GM21619 (cell line): ENCODE results near the gene HMGA1.

ENCODE experiments used
- ATAC-seq: cut with Tn5 transposase; IDR thresholded peaks from one replicate; pipeline ENCODE4 v1.9.1; 2021; ENCODE audit not compliant: unreplicated experiment

Gene HMGA1

GRCh38 chr6:34236443-34237315, at the start of gene HMGA1:
HMGA1 (plus strand) TSS chr6:34236873; CDS start chr6:34240781, 3,908 bp downstream.
- ATAC-seq, result peak; percentile 58

DNA sequence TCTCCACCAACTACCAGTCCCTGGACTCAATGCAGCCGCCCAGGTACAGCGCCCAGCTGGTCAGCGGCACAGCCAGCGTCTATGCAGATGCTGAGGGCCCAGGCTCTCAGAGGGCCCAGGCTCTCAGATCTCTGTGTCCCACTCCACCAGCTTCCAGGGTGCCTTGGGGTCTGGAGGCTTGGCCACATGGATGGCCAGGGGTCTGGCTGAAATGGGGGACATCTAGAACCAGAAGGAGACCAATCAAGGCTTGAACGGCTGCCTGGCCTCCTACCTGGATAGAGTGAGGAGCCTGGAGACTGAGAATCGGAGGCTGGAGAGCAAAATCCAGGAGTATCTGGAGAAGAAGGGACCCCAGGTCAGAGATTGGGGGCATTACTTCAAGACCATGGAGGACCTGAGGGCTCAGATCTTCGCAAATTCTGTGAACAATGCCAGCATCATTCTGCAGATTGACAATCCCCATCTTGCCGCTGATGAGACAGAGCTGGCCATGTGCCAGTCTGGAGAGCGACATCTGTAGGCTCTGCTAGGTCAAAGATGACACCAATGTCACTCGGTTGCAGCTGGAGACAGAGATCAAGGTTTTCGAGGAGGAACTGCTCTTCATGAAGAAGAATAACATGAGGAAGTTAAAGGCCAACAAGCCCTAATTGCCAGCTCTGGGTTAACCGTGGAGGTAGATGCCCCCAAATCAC, 46.7 kb upstream of the HMGA1 start:
- no peak for ATAC-seq

GRCh38 chr6:34190504-34191122, 46.1 kb upstream of the HMGA1 start:
- no peak for ATAC-seq

DNA sequence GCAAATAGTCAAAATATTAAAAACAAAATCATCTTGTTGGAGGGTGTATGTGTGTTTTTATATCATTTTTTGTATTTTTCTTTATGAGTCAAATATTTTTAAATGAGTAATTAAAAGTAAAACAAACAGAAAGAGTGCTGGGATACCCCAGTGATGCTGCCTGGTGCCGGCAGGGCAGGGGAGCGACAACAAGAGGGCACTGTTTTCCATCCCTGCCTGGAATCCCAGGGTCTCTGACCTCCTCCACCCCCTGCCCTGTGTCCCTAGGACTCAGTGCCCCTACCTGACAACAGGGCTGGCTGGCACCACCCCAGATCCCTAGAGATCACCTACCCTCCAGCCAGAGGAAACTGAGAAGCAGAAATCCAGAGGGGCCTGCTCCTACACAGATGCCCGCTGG, 41.9 kb upstream of the HMGA1 start:
- no peak for ATAC-seq

GRCh38 chr6:34195726-34196115, 41.0 kb upstream of the HMGA1 start:
- ATAC-seq, result no peak

DNA sequence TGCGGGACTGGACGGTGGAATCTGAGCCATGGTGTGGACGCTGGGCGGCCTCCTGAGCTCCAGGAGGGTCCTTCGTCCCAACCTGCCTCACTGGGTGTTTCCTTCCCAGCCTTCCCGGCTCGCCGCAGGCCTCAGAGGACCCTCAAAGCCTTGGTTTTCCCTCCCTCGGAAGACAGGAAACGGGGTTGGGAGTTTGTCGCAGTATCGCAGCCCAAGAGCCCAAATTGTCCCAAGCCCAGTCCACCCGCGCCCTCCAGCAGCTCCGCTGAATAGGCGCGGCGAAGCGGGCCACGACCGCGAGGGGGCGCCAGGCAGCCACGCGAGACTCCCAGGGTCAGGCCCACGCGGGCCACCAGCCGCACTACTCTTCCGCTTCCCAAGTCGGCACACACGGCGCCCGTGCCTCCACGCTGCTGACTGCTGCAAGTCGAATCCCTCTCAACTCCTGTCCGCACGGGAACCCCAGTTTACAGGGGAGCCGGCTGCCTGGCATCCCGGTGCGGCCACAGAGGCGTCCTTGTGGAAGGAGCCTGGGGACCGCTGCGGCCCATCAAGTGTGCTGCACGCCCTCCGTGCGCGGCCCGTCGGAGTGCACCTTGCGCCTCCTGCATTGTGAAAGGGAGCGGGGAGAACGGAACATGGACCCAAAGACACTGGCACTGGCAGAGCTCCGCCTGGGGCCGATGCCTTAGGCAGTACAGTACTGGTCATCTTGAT, 40.4 kb upstream of the HMGA1 start:
- peak; percentile 66 for ATAC-seq

- no peak for ATAC-seq
These were observed 39.9 kb upstream of the HMGA1 start for GRCh38 chr6:34196833-34197195.

GRCh38 chr6:34200340-34200971, 36.2 kb upstream of the HMGA1 start:
- ATAC-seq, result no peak

DNA sequence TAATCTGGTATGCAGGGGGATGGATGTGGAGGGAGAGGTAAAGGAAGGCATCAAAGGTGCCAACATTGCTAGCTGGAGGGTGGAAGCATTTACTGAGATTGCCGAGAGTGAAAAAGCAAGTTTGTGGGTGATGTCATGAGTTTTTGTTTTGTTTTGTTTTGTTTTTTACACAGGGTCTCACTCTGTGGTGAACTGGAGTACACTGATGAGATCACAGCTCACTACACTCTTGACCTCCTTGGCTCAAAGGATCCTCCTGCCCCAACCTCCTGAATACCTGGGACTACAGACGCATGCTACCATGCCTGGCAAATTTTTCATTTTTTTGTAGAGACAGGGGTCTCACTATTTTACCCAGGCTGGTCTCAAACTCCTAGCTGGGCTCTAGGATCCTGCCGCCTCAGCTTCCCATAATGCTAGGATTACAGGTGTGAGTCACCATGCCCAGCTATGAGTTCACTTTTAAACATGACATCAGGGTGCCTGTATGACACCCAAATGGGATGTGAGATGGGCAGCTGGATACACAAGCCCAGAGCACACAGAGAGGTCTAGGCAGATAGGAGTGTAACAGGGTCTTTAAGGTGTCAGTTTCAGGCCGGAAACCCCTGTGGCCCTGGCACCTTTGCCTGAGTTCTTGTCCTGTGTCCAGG, 35.1 kb upstream of the HMGA1 start:
- no peak for ATAC-seq

- ATAC-seq, result no peak
These were observed 34.1 kb upstream of the HMGA1 start for GRCh38 chr6:34202329-34203201.

DNA sequence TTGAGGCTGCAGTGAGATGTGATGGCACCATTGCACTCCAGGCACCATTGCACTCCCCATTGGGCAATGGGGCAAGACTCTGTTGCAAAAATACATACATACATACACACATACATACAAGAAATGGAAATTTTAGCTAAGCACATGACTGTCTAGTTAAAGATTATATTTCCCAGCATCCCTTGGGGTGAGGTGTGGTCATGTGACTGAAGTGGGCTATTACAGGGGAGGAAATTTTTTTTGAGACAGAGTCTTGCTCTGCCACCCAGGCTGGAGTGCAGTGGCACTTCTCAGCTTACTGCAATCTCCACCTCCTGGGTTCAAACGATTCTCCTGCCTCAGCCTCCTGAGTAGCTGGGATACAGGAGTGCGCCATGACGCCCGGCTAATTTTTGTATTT, 32.0 kb upstream of the HMGA1 start:
- ATAC-seq, result no peak

- no peak for ATAC-seq
These were observed 31.2 kb upstream of the HMGA1 start for GRCh38 chr6:34205466-34205865.

DNA sequence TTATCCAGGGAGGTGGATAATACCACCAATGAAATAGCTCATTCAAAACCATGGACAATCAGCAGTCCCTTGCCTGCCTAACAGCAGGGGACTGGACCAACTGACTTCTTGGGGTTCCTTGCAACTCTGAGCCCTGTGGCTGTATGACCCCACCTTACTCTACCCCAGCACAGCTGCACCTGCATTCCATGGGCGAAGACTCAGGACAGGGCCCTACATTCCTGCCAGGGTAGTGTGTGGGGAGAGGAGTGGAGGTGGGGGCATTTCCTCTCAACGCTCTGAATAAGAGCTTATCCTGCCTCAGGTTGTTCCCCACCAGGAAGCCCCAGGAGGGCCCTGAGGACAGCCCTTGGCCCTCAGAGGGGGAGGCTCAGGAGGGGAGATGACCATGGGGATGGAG, 30.8 kb upstream of the HMGA1 start:
- ATAC-seq, result no peak

GRCh38 chr6:34206726-34207125, 29.9 kb upstream of the HMGA1 start:
- ATAC-seq, result no peak

- no peak for ATAC-seq
These were observed 28.8 kb upstream of the HMGA1 start for GRCh38 chr6:34207695-34208443.

- no peak for ATAC-seq
These were observed 22.9 kb upstream of the HMGA1 start for GRCh38 chr6:34213772-34214171.

DNA sequence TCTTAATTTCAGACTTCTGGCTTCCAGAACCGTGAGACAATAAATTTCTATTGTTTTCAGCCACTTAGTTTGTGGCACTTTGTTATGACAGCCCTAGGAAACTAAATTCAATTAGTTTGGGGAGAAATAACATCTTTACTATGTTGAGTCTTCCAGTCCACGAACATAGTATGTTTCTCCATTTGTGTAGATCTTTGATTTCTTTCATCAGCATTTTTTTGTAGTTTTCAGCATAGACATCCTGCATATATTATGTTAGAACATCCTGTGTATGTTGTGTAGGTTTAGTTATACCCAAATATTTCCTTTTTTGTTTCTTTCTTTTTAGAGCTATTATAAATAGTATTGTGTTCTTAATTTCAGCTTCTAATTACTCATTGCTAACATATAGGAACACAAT, 18.0 kb upstream of the HMGA1 start:
- no peak for ATAC-seq

- peak; percentile 16 for ATAC-seq
These were observed 13.2 kb upstream of the HMGA1 start for GRCh38 chr6:34223381-34223955.
